Measurements from ENCODE around the gene OR2Z1.

The OR2Z1 gene

GRCh38 chr19:8703223-8703622 is 18.2 kb upstream of the OR2Z1 start:
- no peak for TF ChIP-seq CEBPB (IDR thresholded peaks at IDR 0.05)
- TF ChIP-seq TEAD4 (IDR thresholded peaks at IDR 0.05): no peak
- TF ChIP-seq NFIC (IDR thresholded peaks at IDR 0.05): no peak
- TF ChIP-seq YY1 (IDR thresholded peaks at IDR 0.05; ENCODE audit: low read depth): no peak
- no peak for TF ChIP-seq USF1 (IDR thresholded peaks at IDR 0.05)
- TF ChIP-seq EP300 (IDR thresholded peaks at IDR 0.05; ENCODE audit: borderline replicate concordance): no peak
- TF ChIP-seq TAF1 (IDR thresholded peaks at IDR 0.05; ENCODE audit: low read depth): no peak
- no peak for TF ChIP-seq MAX (IDR thresholded peaks at IDR 0.05)
- TF ChIP-seq RAD21 (IDR thresholded peaks at IDR 0.05; ENCODE audit: low read depth): no peak
- TF ChIP-seq EGR1 (IDR thresholded peaks at IDR 0.05): no peak
- TF ChIP-seq ZBTB7A (IDR thresholded peaks at IDR 0.05; ENCODE audit: low read depth): no peak

GRCh38 chr19:8705742-8706141 is 15.7 kb upstream of the OR2Z1 start:
- TF ChIP-seq MAX (IDR thresholded peaks at IDR 0.05) (no peak), EGR1 (IDR thresholded peaks at IDR 0.05) (no peak), ZBTB7A (IDR thresholded peaks at IDR 0.05; ENCODE audit: low read depth) (no peak)

DNA sequence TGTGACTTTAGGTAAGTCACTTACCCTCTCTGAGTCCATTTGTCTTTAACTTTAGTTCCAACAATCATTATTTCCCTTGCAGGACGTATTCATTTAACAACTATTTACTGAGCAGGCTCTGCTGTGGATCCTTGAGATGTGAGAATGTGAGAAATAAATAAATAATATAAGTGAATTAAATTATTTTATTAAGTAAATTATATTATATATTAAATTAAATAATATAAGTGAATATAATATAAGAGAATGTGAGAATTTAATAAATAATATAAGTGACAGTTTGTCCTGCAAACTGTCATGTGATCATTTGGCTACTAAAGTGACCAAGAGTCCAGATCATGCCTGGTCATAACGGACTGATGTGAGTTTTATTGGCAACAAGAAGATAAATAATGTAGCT is 598 bp downstream of the OR2Z1 start:
- no peak for TF ChIP-seq CREB1 (IDR thresholded peaks at IDR 0.05; ENCODE audit: low read depth)
- TF ChIP-seq NFIC (IDR thresholded peaks at IDR 0.05): no peak
- no peak for TF ChIP-seq YY1 (IDR thresholded peaks at IDR 0.05; ENCODE audit: low read depth)
- no peak for TF ChIP-seq ZBTB7A (IDR thresholded peaks at IDR 0.05; ENCODE audit: low read depth)
- no peak for TF ChIP-seq REST (IDR thresholded peaks at IDR 0.05; ENCODE audit: low read depth)
- TF ChIP-seq USF1 (IDR thresholded peaks at IDR 0.05): no peak
- TF ChIP-seq MAX (IDR thresholded peaks at IDR 0.05): no peak
- TF ChIP-seq EGR1 (IDR thresholded peaks at IDR 0.05): no peak
- TF ChIP-seq EP300 (IDR thresholded peaks at IDR 0.05; ENCODE audit: borderline replicate concordance): no peak
- TF ChIP-seq CEBPB (IDR thresholded peaks at IDR 0.05): no peak
- TF ChIP-seq TEAD4 (IDR thresholded peaks at IDR 0.05): no peak
- TF ChIP-seq TCF12 (IDR thresholded peaks at IDR 0.05; ENCODE audit: low read depth): no peak
- TF ChIP-seq RAD21 (IDR thresholded peaks at IDR 0.05; ENCODE audit: low read depth): no peak
- TF ChIP-seq FOXM1 (IDR thresholded peaks at IDR 0.05; ENCODE audit: borderline replicate concordance, low read depth): no peak
- no peak for TF ChIP-seq TAF1 (IDR thresholded peaks at IDR 0.05; ENCODE audit: low read depth)

GRCh38 chr19:8724276-8724675 is 2.8 kb downstream of the OR2Z1 start:
- TF ChIP-seq EGR1 (IDR thresholded peaks at IDR 0.05) (no peak), MAX (IDR thresholded peaks at IDR 0.05) (no peak), TAF1 (IDR thresholded peaks at IDR 0.05; ENCODE audit: low read depth) (no peak)

GRCh38 chr19:8731428-8732169 is 10.2 kb downstream of the OR2Z1 start:
- TF ChIP-seq MAX (IDR thresholded peaks at IDR 0.05) (peak; percentile 94), USF1 (IDR thresholded peaks at IDR 0.05) (peak; percentile 79), REST (IDR thresholded peaks at IDR 0.05; ENCODE audit: low read depth) (peak; percentile 95), RAD21 (IDR thresholded peaks at IDR 0.05; ENCODE audit: low read depth) (no peak), CREB1 (IDR thresholded peaks at IDR 0.05; ENCODE audit: low read depth) (no peak)
